Body of pancreas (tissue), 4 donors: Measurements from ENCODE around the gene AGK. TPM values are rescaled to one million over a fixed set of nuclear protein-coding genes. Genes with fewer than 3 reads are reported as not detected.
A peak's percentile ranks its signal among the peaks of the same experiment; 100 is the strongest.

Experiments
- ATAC-seq: fragments of 150-250 bp; one replicate; pipeline ENCODE4 v1.9.1; 2016
- DNase-seq, 4 donors: peaks; one replicate each; pipeline ENCODE4 v3.0.0-alpha.2; 2019
- H3K27ac ChIP-seq, 4 donors: fragments of 200-600 bp; sonication (generic); 1 replicate in 3 of 4; 2 replicates in 1 of 4; pipeline versions ENCODE4 v1.5.1 to v1.6.1; 2016 to 2019; ENCODE audit warnings: mild to moderate bottlenecking in 1 of 4, mixed read lengths in 1 of 4, moderate library complexity in 1 of 4
- H3K27me3 ChIP-seq, 2 donors: fragments of 200-600 bp; sonication (generic); one replicate each; pipeline ENCODE4 v1.6.0; 2016; ENCODE audit warnings: mild to moderate bottlenecking in 1 of 2
- H3K36me3 ChIP-seq, 2 donors: fragments of 200-600 bp; sonication (generic); replicated peaks in 1 of 2; 2 replicates each; pipeline ENCODE4 v1.5.1; 2016; ENCODE audit warnings: low read depth in 2 of 2; ENCODE audit not compliant: insufficient read depth in 1 of 2
- H3K4me1 ChIP-seq: fragments of 200-600 bp; sonication (generic); one replicate; pipeline ENCODE4 v1.6.0; 2016
- H3K4me3 ChIP-seq, 2 donors: fragments of 200-600 bp; sonication (generic); 1 replicate in 1 of 2; 2 replicates in 1 of 2; pipeline ENCODE4 v1.5.1; 2016 to 2019
- H3K9me3 ChIP-seq, 3 donors: fragments of 200-600 bp; sonication (generic); 1 replicate in 2 of 3; 2 replicates in 1 of 3; pipeline ENCODE4 v1.5.1; 2016
- CTCF ChIP-seq, 7 experiments: fragments of 450-650 bp in 4 of 7; fragments of 200-600 bp in 3 of 7; sonication (generic) in 3 of 7; IDR thresholded peaks; one replicate each; pipeline ENCODE4 v1.5.1; 2016 to 2019; ENCODE audit warnings: antibody characterized with exemption in 7 of 7
- POLR2A ChIP-seq, 3 donors: fragments of 450-650 bp; IDR thresholded peaks; one replicate each; pipeline ENCODE4 v1.6.1; 2016; ENCODE audit warnings: antibody characterized with exemption in 3 of 3, mild to moderate bottlenecking in 2 of 3
- WGBS, 2 donors: methylation state at CpG; one replicate each; pipeline ENCODE4 v1.1.5; 2017; 5-methylcytosine and 5-hydroxymethylcytosine counted together
- intact Hi-C: fragments of 100-400 bp; cut with DNase I; formaldehyde crosslinking; loops from one replicate; pipeline ENCODE4 v1.15.1; 2023
- total RNA-seq, 2 donors: library from RNA; depleted of rRNA; stranded (reverse); fragments of >200 nt; gene quantifications; one replicate each; pipeline ENCODE4 v1.1.0, GENCODE V29; 2016

The AGK gene
- total RNA-seq, 2 donors from 2014 or later, result 12.7 to 30.7 TPM

GRCh38 chr7:141663081-141663849, 112.1 kb downstream of the AGK start:
- intact Hi-C loops, result loop anchor here (10.0 kb wide), 1 partner anchor 72 kb away; the partner anchor contains the start of gene SSBP1
- TF ChIP-seq CTCF (IDR thresholded peaks at IDR 0.05), result no peak
- no peaks in the 10 kb centered on the region for H3K27me3 ChIP-seq
- H3K4me3 ChIP-seq, result no peak overlapping the region
- ATAC-seq, result peak; percentile 63
- H3K36me3 ChIP-seq, result no peaks in the 10 kb centered on the region
- WGBS, 2 donors, result 46 to 61% methylated on average over 6 of the region's 6 CpGs
- DNase-seq, result peak; percentile 34 to 53 (median 41)
- peak overlapping the region; percentile 1 to 66 (median 48) for H3K27ac ChIP-seq
- peaks cover 19% of the 10 kb centered on the region for H3K4me1 ChIP-seq
- no peaks in the 10 kb centered on the region for H3K9me3 ChIP-seq

DNA sequence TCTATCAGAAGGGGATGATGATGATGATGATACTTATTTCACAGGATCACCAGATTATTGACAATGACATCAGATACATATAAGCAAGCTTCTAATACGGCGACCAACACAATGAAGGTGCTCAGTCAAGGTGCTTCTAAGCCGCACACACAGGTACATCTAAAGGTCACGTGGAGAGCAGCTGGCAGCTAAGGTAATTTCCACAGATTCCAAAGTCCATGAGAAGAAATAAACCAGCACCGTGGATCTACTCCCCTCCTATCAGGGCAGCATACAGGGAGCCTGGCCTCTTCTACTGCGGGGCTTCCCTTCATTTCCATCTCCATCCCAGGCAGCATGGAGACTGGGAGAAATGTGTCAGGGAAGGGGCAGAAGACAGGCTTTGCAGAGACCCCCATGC, 113.2 kb downstream of the AGK start:
- Histone ChIP-seq H3K9me3 (no peaks in the 10 kb centered on the region), H3K4me1 (peaks cover 19% of the 10 kb centered on the region), H3K36me3 (no peaks in the 10 kb centered on the region), H3K27me3 (no peaks in the 10 kb centered on the region), H3K4me3 (no peak overlapping the region), H3K27ac (peak overlapping the region in 1 of 4 donors; percentile 22)
- WGBS, 2 donors, result 31 to 48% methylated on average over 6 of the region's 6 CpGs
- TF ChIP-seq POLR2A (IDR thresholded peaks at IDR 0.05) (no peak), CTCF (IDR thresholded peaks at IDR 0.05) (no peak)
- ATAC-seq (no peak), DNase-seq (peak in 3 of 4 donors; percentile 42 to 62 (median 49))
- intact Hi-C loops, result loop anchor here (10.0 kb wide), 1 partner anchor 70 kb away; the partner anchor contains the start of gene SSBP1

- WGBS, 2 donors, result 91 to 97% methylated on average over 13 to 18 of the region's 18 CpGs
- Histone ChIP-seq H3K27me3 (no peaks in the 10 kb centered on the region), H3K4me1 (peaks cover 19% of the 10 kb centered on the region), H3K4me3 (no peak overlapping the region), H3K36me3 (peaks cover 0 to under 1% of the 10 kb centered on the region in 2 donors), H3K27ac (no peak overlapping the region), H3K9me3 (no peaks in the 10 kb centered on the region)
- intact Hi-C loops, result loop anchor here (10.0 kb wide), 1 partner anchor 69 kb away; the partner anchor contains the start of gene SSBP1
- TF ChIP-seq CTCF (IDR thresholded peaks at IDR 0.05), result no peak
- ATAC-seq (no peak), DNase-seq (no peak)
Measured at GRCh38 chr7:141665208-141666035, 114.2 kb downstream of the AGK start.

DNA sequence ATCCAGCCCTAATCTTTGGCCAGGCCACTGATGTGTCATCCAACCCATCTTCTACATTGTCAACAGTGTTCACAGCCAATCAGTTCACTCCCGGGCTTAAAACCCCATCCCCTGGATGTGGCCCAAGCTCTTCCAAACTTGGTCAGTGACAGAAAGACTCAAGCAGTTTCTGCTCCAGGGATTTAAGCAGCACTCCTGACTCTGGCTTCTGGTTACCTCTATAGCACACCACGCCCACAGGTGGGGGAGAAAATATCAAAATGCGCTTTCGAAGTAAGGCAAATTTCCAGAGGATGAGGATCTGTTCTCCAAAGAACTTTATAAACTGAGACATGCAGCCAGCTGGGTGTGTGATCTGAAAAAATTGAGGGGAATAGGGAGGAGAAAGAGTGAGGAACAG, 114.9 kb downstream of the AGK start:
- intact Hi-C loops, result loop anchor here (10.0 kb wide), 1 partner anchor 69 kb away; the partner anchor contains the start of gene SSBP1
- Histone ChIP-seq H3K27me3 (no peaks in the 10 kb centered on the region), H3K9me3 (no peaks in the 10 kb centered on the region), H3K4me1 (peaks cover 19% of the 10 kb centered on the region), H3K36me3 (peaks cover 0 to 5% of the 10 kb centered on the region in 2 donors), H3K27ac (no peak overlapping the region), H3K4me3 (no peak overlapping the region)
- no peak for ATAC-seq
- DNase-seq, result no peak
- 92 to 94% methylated on average over 4 of the region's 4 CpGs for WGBS, 2 donors
- TF ChIP-seq CTCF (IDR thresholded peaks at IDR 0.05) (no peak), POLR2A (IDR thresholded peaks at IDR 0.05) (no peak)
